Gastrocnemius medialis (tissue), 4 donors: Measurements from ENCODE around the gene GOSR1.

ENCODE experiments used
- CTCF ChIP-seq, 5 experiments: fragments of 450-650 bp in 3 of 5; fragments of 200-600 bp in 2 of 5; sonication (generic) in 2 of 5; IDR thresholded peaks in 4 of 5; conservative IDR thresholded peaks in 1 of 5; 1 replicate in 4 of 5; 2 replicates in 1 of 5; pipeline ENCODE4 v1.5.1; 2016 to 2019; ENCODE audit warnings: antibody characterized with exemption in 5 of 5, mild to moderate bottlenecking in 3 of 5, moderate library complexity in 3 of 5
- POLR2A ChIP-seq, 2 donors: fragments of 450-650 bp; IDR thresholded peaks; one replicate each; pipeline ENCODE4 v1.6.1; 2017; ENCODE audit warnings: antibody characterized with exemption in 2 of 2, mild to moderate bottlenecking in 2 of 2, moderate library complexity in 2 of 2

GRCh38 chr17:30532871-30533270 lies 55.7 kb downstream of the GOSR1 start:
- TF ChIP-seq CTCF (IDR thresholded peaks at IDR 0.05 in 4 of 5, conservative IDR thresholded peaks at IDR 0.05 in 1 of 5) (no peak), POLR2A (IDR thresholded peaks at IDR 0.05) (no peak)
